Brain pericyte (primary cell): Measurements from ENCODE around the gene AP4M1.

Experiments
- DNase-seq: peaks from one replicate; pipeline ENCODE4 v3.0.0-alpha.2; 2012; ENCODE audit warnings: low read depth, low spot score

The AP4M1 gene, protein sequence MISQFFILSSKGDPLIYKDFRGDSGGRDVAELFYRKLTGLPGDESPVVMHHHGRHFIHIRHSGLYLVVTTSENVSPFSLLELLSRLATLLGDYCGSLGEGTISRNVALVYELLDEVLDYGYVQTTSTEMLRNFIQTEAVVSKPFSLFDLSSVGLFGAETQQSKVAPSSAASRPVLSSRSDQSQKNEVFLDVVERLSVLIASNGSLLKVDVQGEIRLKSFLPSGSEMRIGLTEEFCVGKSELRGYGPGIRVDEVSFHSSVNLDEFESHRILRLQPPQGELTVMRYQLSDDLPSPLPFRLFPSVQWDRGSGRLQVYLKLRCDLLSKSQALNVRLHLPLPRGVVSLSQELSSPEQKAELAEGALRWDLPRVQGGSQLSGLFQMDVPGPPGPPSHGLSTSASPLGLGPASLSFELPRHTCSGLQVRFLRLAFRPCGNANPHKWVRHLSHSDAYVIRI

DNA sequence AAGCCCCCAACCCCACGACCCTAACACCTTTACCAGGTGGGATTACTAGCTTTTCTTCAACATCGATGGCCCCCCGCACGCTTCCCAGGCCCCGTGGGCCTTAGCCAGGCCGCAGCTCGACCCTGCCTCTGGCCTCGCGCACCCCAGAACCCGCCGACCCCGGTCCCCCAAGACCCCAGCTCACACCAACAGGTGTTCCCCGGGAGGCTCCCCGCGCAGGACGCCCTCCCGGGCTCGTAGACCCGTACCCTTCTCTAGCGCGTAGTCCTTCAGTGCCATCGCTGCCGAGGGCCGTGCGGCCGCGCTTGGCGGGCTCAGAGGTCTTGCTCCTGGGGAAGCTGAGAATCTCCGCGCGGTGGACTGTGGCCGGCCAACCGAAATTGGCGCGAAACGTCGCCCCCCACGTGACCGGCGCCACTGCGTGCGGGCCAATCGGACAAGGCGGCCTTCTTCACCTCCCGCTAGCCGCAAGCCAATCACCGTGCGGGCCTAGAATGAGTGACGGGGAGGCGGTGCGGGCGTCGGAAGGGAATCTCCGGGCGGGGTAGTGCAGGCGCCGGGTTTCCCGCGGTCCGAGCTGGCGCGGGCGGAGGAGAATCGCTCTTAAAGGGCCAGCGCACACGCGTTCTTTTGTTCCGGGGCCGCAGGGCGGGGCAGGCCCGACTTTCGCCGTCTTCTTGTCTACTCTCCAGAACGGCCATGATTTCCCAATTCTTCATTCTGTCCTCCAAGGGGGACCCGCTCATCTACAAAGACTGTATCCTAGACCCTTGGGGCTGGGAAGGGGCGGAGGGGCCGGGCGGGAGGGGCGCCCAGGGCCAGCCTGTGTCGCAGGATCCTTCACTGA is at the start of gene AP4M1, which contains the start of gene MCM7:
Gene AP4M1, plus strand, starts transcription at position 628 of the 847 bp plus-strand sequence. Its CDS starts 72 bp downstream, at position 700.
Gene MCM7, minus strand, starts transcription at position 382 of the 847 bp plus-strand sequence. Its CDS starts 103 bp downstream, at position 279.
- peak; percentile 96 for DNase-seq

DNA sequence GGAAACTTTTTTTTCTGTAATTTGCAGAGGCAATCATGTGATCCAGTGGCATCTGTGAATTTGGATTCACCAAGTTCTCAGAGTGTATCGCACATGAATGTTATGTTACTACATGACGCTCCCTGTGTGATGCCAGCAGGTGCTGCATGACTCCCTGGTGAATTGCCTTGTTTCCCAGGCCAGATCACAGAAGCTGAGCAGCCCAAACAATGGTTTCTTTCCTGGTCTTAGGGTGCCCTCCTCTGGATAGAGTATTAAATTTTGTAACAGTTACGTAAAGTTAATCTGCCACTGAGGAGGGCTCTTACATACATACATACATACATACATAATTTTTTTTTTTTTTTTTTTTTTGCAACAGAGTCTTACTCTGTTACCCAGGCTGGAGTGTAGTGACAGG is 48.2 kb upstream of the AP4M1 start:
- peak; percentile 37 for DNase-seq

DNA sequence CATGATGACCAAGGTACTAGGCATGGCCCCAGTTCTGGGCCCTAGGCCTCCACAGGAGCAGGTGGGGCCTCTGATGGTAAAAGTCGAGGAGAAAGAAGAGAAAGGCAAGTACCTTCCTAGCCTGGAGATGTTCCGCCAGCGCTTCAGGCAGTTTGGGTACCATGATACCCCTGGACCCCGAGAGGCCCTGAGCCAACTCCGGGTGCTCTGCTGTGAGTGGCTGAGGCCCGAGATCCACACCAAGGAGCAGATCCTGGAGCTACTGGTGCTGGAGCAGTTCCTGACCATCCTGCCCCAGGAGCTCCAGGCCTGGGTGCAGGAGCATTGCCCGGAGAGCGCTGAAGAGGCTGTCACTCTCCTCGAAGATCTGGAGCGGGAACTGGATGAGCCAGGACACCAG is 44.4 kb upstream of the AP4M1 start:
- no peak for DNase-seq

DNA sequence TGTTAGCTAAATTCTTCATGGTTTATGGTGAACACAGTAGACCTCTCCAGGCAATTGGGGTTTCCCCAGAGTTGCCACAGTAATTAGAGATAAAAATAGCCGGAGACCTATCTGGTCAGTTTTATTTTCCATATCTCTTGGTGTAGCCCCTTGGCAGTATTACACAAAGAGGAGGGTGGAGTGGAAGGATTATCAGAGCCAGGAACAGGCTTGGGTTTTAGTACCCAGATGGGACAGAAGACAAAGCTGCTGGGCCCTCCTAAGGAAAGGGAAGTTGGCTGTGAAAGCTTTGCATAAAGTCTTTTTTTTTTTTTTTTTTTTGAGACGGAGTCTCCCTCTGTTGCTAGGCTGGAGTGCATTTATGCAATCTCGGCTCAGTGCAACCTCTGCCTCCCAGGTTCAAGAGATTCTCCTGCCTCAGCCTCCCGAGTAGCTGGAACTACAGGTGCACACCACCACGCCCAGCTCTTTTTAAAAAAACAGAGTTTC is 42.1 kb upstream of the AP4M1 start:
- DNase-seq = no peak

DNA sequence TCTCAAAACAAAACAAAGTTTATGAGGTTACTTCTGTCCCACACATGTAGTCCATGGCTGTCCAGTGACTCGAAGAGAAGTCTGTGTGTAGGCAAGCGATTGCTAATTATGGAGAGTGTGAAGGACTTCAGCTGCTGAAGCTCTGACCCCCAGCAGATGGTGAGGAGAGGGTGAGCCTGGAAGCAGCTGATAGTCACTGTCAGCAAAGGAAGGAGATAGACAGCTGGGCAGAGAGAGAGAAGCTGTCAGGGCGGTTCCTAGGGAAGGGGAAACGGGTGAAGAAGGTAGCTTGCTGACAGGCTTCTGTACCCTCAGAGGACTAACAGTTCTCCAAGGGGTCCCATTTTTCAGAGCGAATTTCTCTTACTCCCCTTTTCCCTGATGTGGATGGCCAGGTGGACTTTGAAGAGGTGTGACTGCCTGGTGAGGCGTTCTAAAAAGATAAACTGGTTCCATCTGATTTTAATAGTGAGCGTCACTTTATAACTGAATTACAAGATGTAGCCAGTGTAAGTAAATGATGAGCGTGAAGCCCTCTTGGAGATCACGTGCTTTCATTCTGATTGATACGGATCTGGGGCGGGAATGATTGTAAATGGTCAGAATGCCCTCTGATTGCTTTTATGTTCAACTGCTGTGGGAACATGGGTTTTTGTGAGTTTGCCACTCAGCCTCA is 39.8 kb upstream of the AP4M1 start:
- DNase-seq = no peak

DNA sequence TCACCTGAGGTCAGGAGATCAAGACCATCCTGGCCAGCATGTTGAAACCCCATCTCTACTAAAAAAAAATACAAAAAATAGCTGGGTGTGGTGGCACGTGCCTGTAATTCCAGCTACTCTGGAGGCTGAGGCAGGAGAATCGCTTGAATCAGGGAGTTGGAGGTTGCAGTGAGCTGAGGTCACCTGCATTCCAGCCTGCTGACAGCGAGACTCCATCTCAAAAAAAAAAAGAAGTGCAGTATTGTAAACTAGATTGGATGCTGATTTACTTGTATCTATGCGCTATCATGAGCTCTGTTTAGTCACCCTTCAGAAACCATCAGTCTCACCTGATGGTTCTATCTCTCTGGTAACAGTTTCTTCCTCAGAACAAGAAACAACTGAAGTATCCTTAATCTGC is 38.1 kb upstream of the AP4M1 start:
- no peak for DNase-seq

DNA sequence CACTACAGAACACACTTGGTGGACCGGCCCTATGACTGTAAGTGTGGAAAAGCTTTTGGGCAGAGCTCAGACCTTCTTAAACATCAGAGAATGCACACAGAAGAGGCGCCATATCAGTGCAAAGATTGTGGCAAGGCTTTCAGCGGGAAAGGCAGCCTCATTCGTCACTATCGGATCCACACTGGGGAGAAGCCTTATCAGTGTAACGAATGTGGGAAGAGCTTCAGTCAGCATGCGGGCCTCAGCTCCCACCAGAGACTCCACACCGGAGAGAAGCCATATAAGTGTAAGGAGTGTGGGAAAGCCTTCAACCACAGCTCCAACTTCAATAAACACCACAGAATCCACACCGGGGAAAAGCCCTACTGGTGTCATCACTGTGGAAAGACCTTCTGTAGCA is 37.3 kb upstream of the AP4M1 start:
- DNase-seq = no peak

DNA sequence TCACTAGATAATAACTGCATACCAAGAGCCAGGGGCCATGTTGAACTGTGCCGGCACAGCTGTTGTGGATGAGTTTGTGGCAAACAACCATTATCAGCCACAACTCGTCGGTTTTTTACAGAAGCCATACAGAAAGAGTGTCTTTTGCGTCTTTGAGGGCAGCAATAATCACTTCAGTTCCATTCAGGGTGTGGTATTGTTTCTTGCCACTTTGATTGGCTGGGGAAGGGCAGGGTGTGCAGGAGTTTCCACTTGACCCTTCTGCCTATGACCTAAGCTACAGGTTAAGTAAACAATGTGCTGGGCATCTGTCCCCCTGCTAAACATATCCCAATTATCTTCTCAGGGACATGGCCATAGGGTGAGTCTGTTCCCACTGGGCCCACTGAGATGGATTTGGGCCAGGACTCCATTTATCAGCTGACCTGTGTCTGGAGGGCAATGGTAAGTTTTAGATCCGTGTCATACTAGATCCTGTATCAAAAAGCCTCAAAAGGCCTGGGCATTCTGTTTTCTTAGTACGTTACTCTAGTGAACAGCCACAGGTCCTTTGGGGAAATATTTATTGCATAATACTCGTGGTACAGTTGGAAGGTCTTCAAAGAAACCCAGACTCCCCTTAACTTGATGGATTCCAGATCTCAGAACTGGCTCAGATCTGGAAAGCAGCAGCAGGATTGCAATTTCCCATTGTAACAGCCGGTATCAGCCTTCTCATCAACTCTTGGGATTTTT is 35.8 kb upstream of the AP4M1 start:
- peak; percentile 49 for DNase-seq

DNA sequence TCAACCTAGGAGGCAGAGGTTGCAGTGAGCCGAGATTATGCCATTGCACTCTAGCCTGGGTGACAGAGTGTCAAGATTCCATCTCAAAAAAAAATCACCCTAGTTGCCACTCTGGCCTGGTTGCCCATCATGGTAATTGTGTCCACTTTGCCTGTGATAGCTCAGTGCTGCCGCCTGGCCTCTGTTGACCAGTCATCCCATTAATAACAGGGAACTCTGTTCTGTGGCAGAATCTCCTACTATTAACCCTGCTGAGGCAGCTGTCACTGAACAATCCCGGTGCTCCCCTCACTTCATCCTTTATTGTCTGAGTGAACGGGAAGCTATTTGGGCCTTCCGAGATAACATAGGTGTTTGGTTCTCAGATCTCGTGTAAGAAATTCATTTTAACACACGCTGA is 34.5 kb upstream of the AP4M1 start:
- no peak for DNase-seq

DNA sequence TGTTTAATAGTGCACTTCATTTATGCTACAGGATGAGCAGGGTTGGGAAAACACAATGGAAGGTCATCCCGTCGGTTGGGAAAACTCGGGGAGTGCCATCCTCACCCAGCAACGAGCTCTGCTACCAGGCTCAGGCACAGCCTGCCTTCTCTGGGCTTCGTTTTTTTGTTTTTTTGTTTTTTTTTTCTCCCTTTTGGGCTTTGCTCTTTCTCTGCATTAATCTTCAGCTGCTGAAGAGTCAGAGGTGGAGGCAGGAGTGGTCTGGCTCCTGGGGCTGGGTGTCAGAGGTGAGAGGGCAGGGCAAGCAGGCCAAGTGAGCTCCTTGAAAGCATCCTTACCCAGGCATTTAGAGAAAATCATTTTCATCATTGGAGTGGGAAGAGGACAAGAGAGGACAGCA is 31.5 kb upstream of the AP4M1 start:
- no peak for DNase-seq

DNA sequence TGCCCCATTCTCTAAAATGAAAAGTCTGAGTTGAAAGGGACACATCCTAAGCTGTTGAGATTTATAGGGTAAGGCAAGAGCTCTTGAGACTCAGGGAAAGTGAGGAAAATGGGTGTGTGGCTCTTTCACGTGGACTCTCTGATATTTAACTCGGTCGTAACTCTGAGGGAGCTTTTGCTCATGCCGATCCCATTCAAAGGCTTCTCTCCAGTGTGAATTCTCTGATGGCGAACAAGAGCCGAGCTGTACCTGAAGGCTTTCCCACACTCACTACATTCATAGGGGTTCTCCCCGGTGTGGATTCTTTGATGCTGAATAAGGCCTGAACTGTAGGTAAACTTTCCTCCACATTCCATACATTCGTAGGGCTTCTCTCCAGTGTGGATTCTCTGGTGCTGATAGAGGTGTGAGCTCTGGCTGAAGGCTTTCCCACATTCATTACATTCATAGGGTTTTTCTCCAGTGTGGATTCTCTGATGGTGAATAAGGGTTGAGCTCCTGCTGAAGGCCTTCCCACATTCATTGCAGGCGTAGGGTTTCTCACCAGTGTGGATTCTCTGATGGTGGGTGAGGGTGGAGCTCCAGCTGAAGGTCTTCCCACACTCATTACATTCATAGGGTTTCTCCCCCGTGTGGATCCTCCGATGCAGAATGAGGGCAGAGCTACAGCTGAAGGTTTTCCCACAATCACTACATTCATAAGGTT is 30.3 kb upstream of the AP4M1 start:
- DNase-seq = no peak

DNA sequence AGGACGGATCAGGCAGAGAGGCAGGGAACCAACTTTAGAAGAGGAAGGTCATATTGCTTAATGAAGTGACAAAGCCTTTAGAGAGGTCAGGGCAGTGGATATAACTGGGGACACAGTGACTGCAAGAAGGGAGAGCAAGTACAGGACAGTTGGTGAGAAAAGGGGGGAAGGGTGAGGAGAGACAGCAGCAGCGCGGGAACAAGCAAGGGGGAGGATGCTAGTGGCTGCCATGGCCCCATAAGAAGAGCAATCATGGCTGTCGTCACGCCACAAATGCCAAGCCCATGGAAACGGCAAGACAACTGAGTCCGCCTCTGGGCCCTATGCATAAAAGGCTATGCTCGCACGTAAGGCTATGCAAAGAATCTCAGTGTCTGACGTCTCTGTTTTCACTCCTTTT is 29.0 kb upstream of the AP4M1 start:
- DNase-seq = no peak

DNA sequence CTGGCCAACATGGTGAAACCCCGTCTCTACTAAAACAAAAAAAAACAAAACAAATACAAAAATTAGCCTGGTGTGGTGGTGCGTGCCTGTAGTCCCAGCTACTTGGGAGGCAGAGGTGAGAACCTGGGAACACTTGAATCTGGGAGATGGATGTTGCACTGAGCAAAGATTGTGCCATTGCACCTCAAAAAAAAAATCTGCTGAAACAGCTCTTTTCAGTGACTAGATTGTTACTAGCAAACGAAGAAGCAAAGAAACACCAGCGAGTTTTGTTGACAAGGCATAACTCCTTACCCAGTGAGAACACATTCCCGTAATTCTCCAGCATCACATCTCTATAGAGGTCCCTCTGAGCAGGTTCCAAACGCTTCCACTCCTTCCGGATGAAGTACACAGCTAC is 26.6 kb upstream of the AP4M1 start:
- DNase-seq = no peak

DNA sequence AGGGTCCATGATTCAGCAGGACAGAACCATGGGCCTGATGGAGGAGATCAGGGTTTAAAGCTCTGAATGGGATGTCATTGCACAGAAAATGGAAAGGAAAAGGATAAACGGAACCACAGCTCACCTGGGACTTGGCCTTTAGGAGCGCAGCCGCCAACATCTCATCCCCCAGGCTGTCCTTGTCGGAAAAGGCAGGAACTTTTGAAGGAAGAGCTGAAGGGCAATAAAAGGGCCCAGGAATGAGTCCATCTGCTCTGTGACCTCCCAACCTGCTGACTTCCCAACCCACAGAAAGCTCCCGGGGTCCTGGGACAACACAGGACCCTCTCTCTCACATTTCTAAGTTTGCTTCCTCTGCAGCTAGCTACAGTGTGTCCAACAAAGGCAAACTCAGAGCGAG is 26.0 kb upstream of the AP4M1 start:
- no peak for DNase-seq

DNA sequence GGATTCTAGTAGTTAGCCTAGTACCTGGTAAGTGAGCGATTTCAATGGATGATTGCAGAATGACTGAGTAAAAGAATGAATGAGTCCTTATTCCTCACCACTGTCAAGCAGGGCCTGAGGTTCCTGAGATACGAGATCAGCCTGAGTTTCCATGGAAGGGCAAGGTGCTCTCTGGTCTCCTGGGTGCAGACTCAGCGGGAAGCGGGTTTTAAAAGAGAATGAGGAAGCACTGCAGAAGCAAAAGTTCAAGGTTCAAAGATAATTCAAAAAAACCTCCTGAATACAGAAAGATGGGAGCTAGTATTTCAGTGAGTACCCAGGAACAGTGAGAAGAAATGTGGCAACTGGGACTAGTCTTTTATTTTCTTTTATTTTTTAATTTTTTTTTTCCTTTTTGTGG is 24.2 kb upstream of the AP4M1 start:
- no peak for DNase-seq

DNA sequence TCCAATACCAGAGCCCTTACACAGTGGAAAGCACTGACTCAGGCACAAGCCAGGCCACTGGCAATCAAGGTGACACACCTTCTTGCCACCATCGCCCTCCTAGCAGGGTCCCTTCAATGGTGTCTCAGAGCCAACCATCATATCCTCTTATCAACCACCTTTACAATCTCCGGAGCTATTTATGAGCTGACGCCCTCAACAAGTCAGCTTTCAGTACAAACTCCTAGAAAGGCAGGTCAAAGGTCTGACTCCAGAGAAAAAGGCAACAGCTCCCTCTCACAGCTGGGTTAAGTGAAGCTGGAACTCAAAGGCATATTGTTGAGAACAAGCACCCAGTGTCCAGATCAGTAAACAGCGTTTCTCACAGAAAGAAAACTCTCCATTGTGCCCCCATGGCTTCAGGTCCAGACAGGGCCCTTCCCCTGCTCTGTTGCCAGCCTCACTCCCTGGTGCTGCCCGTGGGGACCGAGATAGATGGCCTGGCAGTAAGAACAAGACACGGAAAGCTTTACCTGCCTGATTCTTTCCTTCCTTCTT is 22.4 kb upstream of the AP4M1 start:
- no peak for DNase-seq

DNA sequence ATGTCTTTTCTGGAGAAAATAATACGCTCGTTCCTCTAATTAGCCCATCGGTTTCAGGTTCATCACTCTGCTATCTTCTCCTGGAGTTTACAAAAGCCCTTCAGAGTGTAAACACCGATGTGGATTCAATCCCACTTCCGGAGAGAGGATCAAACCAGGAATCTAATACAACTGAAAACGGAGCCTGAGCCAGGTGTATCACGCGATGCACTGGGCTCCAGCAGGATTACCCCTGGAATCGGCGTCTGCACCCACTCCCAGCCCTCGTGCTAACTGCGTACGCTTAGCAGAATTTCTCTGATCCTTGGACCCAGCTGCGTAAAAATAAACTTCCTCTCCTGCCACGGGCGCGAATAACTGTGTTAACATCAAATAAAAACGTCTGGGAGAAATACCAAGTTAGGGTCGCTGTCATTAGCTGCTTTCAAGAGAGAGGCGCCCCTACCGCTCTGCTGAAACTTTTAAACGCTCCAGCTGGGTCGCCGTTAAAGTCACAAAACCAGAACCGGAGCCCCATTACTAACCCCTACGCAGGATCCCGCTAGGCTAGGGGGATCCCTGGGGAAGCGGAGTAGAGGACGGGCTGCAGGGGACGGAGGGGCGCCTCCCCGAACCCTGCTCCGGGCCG is 20.4 kb upstream of the AP4M1 start:
- DNase-seq = no peak

DNA sequence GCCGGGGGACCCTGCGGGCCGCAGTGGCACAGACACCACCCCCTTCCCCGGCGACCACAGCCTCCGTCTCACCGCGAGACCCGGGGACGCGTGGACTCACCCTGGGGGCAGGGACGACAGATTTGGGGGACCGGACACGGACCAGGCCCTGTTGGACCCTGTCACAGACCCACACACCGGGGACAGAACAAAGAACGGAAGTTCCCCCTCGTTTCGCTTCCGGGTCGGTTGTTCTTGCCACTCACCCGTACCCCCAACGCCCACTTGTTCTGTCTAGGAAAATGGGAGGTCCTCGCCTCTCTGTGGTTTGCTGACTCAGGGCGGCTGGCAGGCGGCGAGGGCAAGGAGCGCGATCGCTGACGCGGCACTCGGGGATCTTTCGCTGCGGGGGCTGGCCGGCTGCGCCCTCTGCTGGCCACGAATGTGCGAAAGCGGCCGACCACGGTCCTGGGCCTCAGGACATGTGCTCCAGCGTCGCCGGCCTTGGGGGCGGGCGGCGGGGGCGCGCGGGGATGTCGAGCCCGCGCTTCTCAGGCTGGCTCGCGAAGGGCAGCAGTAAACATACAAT is 19.8 kb upstream of the AP4M1 start, which contains the start of gene ZNF3:
Gene ZNF3, minus strand, starts transcription at position 189 of the 568 bp plus-strand sequence. CDS start 4,366 bp downstream, outside the sequence.
- DNase-seq = peak; percentile 97

DNA sequence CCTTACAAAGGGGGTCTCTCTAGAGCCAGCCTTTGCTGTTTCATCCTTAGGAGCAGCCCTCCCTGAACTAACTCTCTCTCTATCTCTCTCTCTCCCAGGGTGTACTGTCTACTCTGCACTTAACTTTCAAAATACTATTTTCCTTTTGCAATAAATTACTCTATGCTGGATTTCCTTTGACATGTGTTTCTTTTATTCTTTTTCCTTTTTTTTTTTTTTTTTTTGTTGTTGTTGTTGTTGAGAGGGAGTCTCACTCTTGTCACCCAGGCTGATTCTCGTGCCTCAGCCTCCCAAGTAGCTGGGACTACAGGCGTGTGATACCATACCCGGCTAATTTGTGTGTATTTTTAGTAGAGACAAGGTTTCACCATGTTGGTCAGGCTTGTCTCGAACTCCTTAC is 18.5 kb upstream of the AP4M1 start:
- no peak for DNase-seq
